GM19099 (cell line): Measurements from ENCODE around the gene EMILIN2.

Source experiments
- POLR2A ChIP-seq: IDR thresholded peaks from 3 replicates; pipeline ENCODE4 v1.6.1; 2011; ENCODE audit warnings: low read depth; ENCODE audit not compliant: insufficient read length; ENCODE audit errors: extremely low read depth

Gene EMILIN2

DNA sequence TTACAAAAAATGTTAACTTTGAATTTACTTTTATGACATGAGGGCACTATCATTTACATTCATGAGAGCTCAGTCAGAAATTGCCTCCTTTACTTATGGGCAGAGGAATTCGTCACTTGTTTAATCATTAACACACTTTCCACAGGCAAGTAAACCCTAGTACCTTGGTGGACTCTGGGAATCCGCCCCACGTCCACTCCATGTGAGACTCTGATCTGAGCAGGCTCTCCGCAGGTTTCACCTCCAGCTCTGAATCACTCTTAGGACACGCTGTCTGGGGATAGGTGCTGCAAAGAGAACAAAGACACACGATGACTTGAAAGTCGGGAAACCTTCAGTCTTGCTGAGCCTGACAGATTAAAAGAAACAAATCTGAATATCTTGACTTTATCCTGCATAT, 92.5 kb downstream of the EMILIN2 start:
- no peak for TF ChIP-seq POLR2A

GRCh38 chr18:2948038-2948437, 101.2 kb downstream of the EMILIN2 start:
- TF ChIP-seq POLR2A, result no peak

DNA sequence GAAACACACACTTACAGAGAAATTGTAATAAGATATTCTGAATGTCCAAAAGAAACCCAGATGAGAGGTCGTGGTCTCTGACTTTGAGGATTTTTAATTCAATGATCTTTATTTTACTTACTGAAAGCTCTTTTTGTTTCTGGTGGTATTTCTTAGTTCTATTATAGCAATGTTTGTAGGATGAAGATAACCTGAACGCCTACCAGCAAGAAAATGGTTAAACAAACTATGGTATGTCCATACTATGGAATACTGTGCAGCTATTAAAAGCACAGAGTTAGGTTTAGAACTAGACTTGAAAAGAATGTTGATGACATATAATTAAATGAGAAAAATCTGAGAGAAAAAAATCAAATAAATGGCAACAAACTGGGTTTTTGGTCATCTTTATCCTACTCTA, 105.8 kb downstream of the EMILIN2 start:
- TF ChIP-seq POLR2A, result no peak

- no peak for TF ChIP-seq POLR2A
These were observed 107.3 kb downstream of the EMILIN2 start for GRCh38 chr18:2953935-2954653.

DNA sequence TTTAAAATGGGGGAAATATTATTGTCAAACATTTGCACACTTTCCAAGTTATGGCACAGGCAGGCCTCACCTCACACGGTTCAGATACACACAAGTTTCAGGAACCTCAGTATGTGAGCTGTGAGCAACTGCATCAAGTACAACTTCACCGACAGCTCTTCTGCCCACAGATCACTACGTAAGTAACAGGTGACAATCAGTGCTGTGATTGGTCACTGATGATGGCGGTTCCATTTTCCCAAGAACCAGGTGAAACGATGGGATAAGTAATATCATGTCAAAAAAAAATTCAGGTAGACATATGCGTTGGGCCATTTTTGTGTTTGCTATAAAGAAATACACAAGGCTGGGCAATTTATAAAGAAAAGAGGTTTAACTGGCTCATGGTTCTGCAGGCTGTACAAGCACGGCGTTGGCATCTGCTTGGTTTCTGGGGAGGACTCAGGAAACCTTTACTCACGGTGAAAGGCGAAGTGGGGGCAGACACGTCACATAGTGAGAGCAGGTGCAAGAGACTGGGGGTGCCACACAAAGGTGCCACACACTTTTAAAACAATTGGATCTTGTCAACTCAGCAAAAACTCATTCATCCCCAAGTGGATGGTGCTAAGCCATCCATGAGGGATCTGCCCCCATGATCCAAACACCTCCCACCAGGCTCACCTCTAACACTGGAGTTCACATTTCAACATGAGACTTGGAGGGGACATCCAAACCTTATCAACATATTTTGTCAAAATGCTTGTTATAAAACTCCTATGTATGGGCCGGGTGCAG, 108.3 kb downstream of the EMILIN2 start:
- TF ChIP-seq POLR2A, result no peak

DNA sequence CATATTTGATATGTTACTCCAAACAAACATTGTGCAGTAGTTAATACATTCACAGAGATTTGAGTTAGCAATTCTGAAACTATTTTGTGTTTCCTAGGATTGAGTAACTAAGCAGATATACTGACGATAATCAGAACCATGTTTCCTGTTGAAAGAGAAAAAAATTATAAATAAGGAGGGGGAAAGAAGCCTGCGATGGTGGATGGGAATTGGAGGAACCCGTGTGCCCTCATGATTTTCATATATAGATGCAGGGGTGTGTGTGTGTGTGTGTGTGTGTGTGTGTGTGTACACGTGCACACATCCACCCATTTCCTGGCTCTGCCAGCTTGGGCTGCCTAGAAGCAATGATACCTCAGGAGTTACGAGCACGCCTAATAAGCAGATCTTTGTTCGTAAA, 109.2 kb downstream of the EMILIN2 start:
- TF ChIP-seq POLR2A, result no peak

- no peak for TF ChIP-seq POLR2A
These were observed 112.1 kb downstream of the EMILIN2 start for GRCh38 chr18:2958819-2959298.

GRCh38 chr18:2959341-2959740, 112.5 kb downstream of the EMILIN2 start:
- TF ChIP-seq POLR2A, result no peak

DNA sequence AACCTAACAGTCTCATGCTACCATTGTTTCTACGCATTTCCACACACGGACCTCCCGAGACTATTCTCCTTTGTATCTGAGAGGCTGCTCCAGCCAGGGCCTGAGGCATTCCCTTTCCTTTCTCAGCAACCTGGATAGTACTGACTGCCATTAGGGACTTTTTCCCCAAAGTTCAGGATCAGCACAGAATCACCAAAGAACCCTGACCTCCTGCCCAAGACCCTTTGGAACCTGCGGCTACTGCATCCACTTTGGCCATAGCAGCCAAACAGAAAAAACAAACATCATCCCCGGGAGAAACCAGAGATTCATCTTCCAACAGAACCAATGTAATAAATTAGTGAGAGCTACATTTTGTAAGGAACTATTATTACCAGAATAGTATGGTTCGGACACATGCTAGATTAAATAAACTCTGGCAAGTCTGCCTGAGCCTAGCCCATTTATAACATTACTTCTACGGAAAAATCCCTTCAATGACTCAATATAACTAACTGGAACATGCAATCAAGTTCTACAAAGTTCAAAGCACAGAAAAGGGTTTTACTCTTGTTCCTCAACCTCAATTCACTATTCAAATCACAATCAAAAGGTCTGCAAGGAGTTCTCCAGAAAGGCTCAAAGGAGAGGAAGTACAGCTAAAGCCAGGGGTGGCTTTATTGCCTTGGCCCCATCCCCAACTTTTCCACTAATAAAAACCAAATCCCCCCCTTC, 114.3 kb downstream of the EMILIN2 start:
- no peak for TF ChIP-seq POLR2A

- no peak for TF ChIP-seq POLR2A
These were observed 115.0 kb downstream of the EMILIN2 start for GRCh38 chr18:2961821-2962220.

DNA sequence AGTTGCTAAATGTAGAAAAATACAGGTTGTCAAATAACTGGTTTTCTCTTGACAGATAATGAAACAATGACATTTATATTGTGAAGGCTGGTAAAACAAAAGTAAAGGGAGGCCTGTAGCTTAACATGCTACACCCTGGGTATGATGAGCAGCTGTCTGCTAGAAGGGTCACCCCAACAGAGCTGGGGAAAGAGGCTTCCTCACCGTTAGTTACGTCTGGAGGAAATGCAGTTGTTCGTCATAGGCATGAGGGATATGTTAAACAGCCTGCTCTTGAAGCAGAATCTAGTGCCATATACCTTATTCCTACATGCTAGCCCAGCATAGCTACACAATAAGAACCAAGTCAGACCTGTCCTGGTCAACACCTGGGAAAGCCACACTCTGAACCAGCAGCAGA, 116.2 kb downstream of the EMILIN2 start:
- TF ChIP-seq POLR2A, result no peak

DNA sequence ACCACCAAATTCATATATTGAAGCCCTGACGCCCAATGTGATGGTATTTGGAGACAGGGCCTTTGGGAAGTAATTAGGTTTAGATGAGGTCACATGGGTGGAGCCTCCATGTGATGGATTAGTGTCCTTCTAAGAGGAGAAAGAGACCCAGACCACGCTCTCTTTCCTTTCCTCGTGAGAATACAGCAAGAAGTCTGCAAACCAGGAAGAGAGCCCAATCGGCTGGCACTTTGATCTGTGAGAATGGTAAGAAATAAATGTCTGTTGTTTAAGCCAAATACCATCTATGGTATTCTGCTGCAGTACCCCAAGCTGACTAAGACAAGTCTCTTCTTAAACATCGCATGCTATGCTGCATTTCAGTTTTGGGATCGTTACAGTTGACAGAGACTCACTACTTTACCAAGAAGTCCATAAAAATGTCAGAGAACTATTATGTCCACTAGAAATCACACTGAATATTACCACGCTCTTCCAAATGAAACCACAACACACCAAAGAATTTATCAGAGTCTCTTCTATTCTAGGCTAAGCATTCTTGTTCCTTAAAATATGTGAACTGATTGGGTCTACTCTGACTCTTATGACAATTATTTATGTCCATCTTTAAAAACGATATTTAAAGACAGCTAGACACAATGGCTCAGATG, 117.7 kb downstream of the EMILIN2 start:
- no peak for TF ChIP-seq POLR2A
